GM12878 (cell line): ENCODE results near the gene CLDN24. TPM values are rescaled to one million over a fixed set of nuclear protein-coding genes. Genes with fewer than 3 reads are reported as not detected.

Experiments
- ATAC-seq: fragments of 200-7000 bp; cut with Tn5 transposase; 3 replicates; pipeline ENCODE4 v1.9.1; 2020; ENCODE audit warnings: mild to moderate bottlenecking, moderate library complexity
- BruUV-seq: library from RNA; stranded (reverse); fragments of 400-500 nt; replicated peaks from 2 replicates; lab custom pipeline; 2021; lab: Mats Ljungman, UMichigan
- CTCF ChIA-PET: fragments of 300-600 bp; sonication (Branson Sonifier 250); formaldehyde crosslinking; extraction: SDS; loops from one replicate; lab custom pipeline; 2021; ENCODE audit warnings: inconsistent platforms; lab: Yijun Ruan, JAX
- POLR2A ChIA-PET: fragments of 350-600 bp; formaldehyde crosslinking; extraction: SDS; loops from one replicate; lab custom pipeline; 2021; ENCODE audit warnings: inconsistent platforms; lab: Charles Lee
- RAD21 ChIA-PET: fragments of 300-600 bp; sonication (Branson Sonifier 250); formaldehyde crosslinking; loops from one replicate; lab custom pipeline; 2023; ENCODE audit warnings: antibody characterized with exemption; ENCODE audit not compliant: unreplicated experiment; lab: Charles Lee
- SMC1A ChIA-PET: fragments of 300-600 bp; sonication (Branson Sonifier 250); formaldehyde crosslinking; loops from one replicate; lab custom pipeline; 2023; ENCODE audit not compliant: unreplicated experiment, uncharacterized antibody; lab: Charles Lee
- DNase-seq: peaks from one replicate; pipeline ENCODE4 v3.0.0-alpha.2; 2011; ENCODE audit warnings: low read depth, low spot score
- FAIRE-seq: peaks from 3 replicates; lab custom pipeline; 2011; peaks lifted over from hg19 to GRCh38; lab: Jason Lieb, UNC
- H2AFZ ChIP-seq: 2 replicates; pipeline ENCODE4 v1.6.0; 2011; ENCODE audit warnings: low read depth, low read length, control low read depth; ENCODE audit not compliant: control insufficient read depth
- H3K27ac ChIP-seq: 2 replicates; pipeline ENCODE4 v1.5.1; 2011; ENCODE audit warnings: control low read depth; ENCODE audit not compliant: control insufficient read depth, insufficient read depth
- H3K27me3 ChIP-seq, 2 experiments: replicated peaks in 1 of 2; 2 replicates each; pipeline versions ENCODE4 v1.6.0 to v1.6.1; 2011; ENCODE audit warnings: low read length in 1 of 2; ENCODE audit not compliant: control insufficient read depth in 2 of 2, insufficient read depth in 2 of 2
- H3K36me3 ChIP-seq, 2 experiments: 2 replicates each; pipeline ENCODE4 v1.5.1; 2011; ENCODE audit warnings: low read length in 1 of 2; ENCODE audit not compliant: control insufficient read depth in 2 of 2, insufficient read depth in 2 of 2
- H3K4me1 ChIP-seq: 2 replicates; pipeline ENCODE4 v1.6.1; 2011; ENCODE audit warnings: mild to moderate bottlenecking, low read length, moderate library complexity, mixed read lengths; ENCODE audit not compliant: control insufficient read depth, insufficient read depth
- H3K4me2 ChIP-seq: 2 replicates; pipeline ENCODE4 v1.6.0; 2011; ENCODE audit warnings: control low read depth; ENCODE audit not compliant: control insufficient read depth, insufficient read depth
- H3K4me3 ChIP-seq: fragments of 200-600 bp; sonication (generic); 2 replicates; pipeline ENCODE4 v1.5.1; 2016
- H3K79me2 ChIP-seq: 2 replicates; pipeline ENCODE4 v1.6.0; 2011; ENCODE audit warnings: low read length; ENCODE audit not compliant: control insufficient read depth, insufficient read depth
- H3K9ac ChIP-seq: 2 replicates; pipeline ENCODE4 v1.8.0; 2011; ENCODE audit warnings: low read length, control low read depth, mixed read lengths; ENCODE audit not compliant: control insufficient read depth, insufficient read depth
- H3K9me3 ChIP-seq: replicated peaks from 3 replicates; pipeline ENCODE4 v1.5.1; 2011; ENCODE audit warnings: mild to moderate bottlenecking, low read length; ENCODE audit not compliant: control insufficient read depth, insufficient read depth
- H4K20me1 ChIP-seq: 2 replicates; pipeline ENCODE4 v1.6.0; 2011; ENCODE audit not compliant: control insufficient read depth, insufficient read depth
- BCL11A ChIP-seq: IDR thresholded peaks from 2 replicates; pipeline ENCODE4 v1.6.1; 2011; ENCODE audit warnings: low read depth, low read length
- BRCA1 ChIP-seq: IDR thresholded peaks from 2 replicates; pipeline ENCODE4 v1.6.1; 2011; ENCODE audit warnings: low read depth, low read length, improper control_type of control experiment
- CHD2 ChIP-seq: IDR thresholded peaks from 2 replicates; pipeline ENCODE4 v1.6.1; 2011; ENCODE audit warnings: low read depth, low read length, improper control_type of control experiment, borderline replicate concordance
- EED ChIP-seq: sonication (generic); IDR thresholded peaks from 2 replicates; pipeline ENCODE4 v1.6.1; 2016; ENCODE audit warnings: antibody characterized with exemption, low read depth
- HDGF ChIP-seq: fragments of 450-650 bp; IDR thresholded peaks from 2 replicates; pipeline ENCODE4 v1.6.1; 2016; ENCODE audit warnings: antibody characterized with exemption
- KDM1A ChIP-seq: fragments of 200-600 bp; sonication (generic); IDR thresholded peaks from 2 replicates; pipeline ENCODE4 v1.6.1; 2016; ENCODE audit warnings: borderline replicate concordance
- MYC ChIP-seq: IDR thresholded peaks from 2 replicates; pipeline ENCODE4 v1.6.1; 2011; ENCODE audit warnings: mild to moderate bottlenecking, low read length, moderate library complexity, inconsistent platforms; ENCODE audit not compliant: insufficient read depth, insufficient replicate concordance, insufficient read length, severe bottlenecking
- NFIC ChIP-seq: IDR thresholded peaks from 2 replicates; pipeline ENCODE4 v1.6.1; 2012; ENCODE audit warnings: low read depth, mild to moderate bottlenecking, inconsistent platforms, low read length, moderate library complexity
- NFYB ChIP-seq: IDR thresholded peaks from 2 replicates; pipeline ENCODE4 v1.6.1; 2011; ENCODE audit warnings: low read depth, mild to moderate bottlenecking, low read length, improper control_type of control experiment, moderate library complexity; ENCODE audit not compliant: insufficient read depth
- NR2F1 ChIP-seq: fragments of 450-650 bp; conservative IDR thresholded peaks from 2 replicates; pipeline ENCODE4 v1.6.1; 2017; ENCODE audit warnings: mild to moderate bottlenecking
- RCOR1 ChIP-seq: conservative IDR thresholded peaks from 2 replicates; pipeline ENCODE4 v1.6.1; 2012; ENCODE audit warnings: low read depth, low read length, improper control_type of control experiment
- SPI1 ChIP-seq: IDR thresholded peaks from 2 replicates; pipeline ENCODE4 v1.6.1; 2011; ENCODE audit warnings: low read depth, mild to moderate bottlenecking, low read length, moderate library complexity, borderline replicate concordance; ENCODE audit not compliant: insufficient read depth
- SRF ChIP-seq, 2 experiments: IDR thresholded peaks; 2 replicates each; pipeline ENCODE4 v1.6.1; 2011; ENCODE audit warnings: low read depth in 2 of 2, low read length in 2 of 2, mild to moderate bottlenecking in 1 of 2, moderate library complexity in 1 of 2
- TBL1XR1 ChIP-seq: IDR thresholded peaks from 2 replicates; pipeline ENCODE4 v1.6.1; 2012; ENCODE audit warnings: low read depth, low read length, improper control_type of control experiment
- ZNF592 ChIP-seq: fragments of 450-650 bp; IDR thresholded peaks from 2 replicates; pipeline ENCODE4 v1.6.1; 2017; ENCODE audit warnings: mild to moderate bottlenecking, moderate library complexity
- WGBS: methylation state at CpG from one replicate; pipeline ENCODE4 v1.1.6; 2016; ENCODE audit warnings: low lambda C conversion rate; ENCODE audit not compliant: insufficient replicate concordance, insufficient coverage; ENCODE audit errors: missing lambda C conversion rate; 5-methylcytosine and 5-hydroxymethylcytosine counted together
- in situ Hi-C: fragments of 300-500 bp; cut with MboI; formaldehyde crosslinking; loops from 9 replicates; pipeline ENCODE4 v1.14.3; 2018; ENCODE audit warnings: mixed read lengths
- intact Hi-C: fragments of 100-400 bp; cut with micrococcal nuclease; formaldehyde crosslinking; loops from one replicate; pipeline ENCODE4 v1.14.2; 2022; ENCODE audit not compliant: unreplicated experiment
- polyA plus RNA-seq, 11 experiments: library from polyadenylated mRNA; depleted of rRNA in 4 of 11; unstranded in 6 of 11; stranded (reverse) in 5 of 11; fragments of >200 nt; fragmentation: Nextera tagmentation in 4 of 11; fragmentation: Illumina TruSeq in 1 of 11; extraction: Ambion mirVana in 4 of 11; extraction: Trizol in 1 of 11; gene quantifications; 1 replicate in 1 of 11; 2 replicates in 10 of 11; pipeline versions ENCODE4 v1.2.1 to v1.2.3, GENCODE V29; 2011 to 2016; ENCODE audit warnings: inconsistent platforms in 2 of 11, missing spikeins in 2 of 11, low read depth in 1 of 11
- total RNA-seq, 4 experiments: library from RNA; depleted of rRNA in 3 of 4; stranded (reverse); fragments of >200 nt in 3 of 4; fragmentation: Illumina TruSeq in 1 of 4; extraction: Trizol in 1 of 4; gene quantifications; 2 replicates each; pipeline versions ENCODE4 v1.2.1 to v1.2.3, GENCODE V29; 2013 to 2021
- TF ChIP-seq, protein P1 (sequence below): IDR thresholded peaks from 2 replicates; pipeline ENCODE4 v1.6.1; 2012; ENCODE audit warnings: mild to moderate bottlenecking, low read depth, low read length
- TF ChIP-seq, protein P2 (sequence below): fragments of 450-650 bp; IDR thresholded peaks from 2 replicates; pipeline ENCODE4 v1.6.1; 2016; ENCODE audit warnings: mild to moderate bottlenecking

The CLDN24 gene
- total and polyA plus RNA-seq, 10 of the 15 experiments (the other 5 are each of a cell fraction or from before 2014, with no cell fraction given) = not detected

- ChIA-PET RAD21 (no interaction called here), CTCF (interaction anchor here (1.2 to 2.3 kb wide), 2 partner anchors 51 to 56 kb away, joined by 3 to 6 read pairs; no protein-coding TSS in a partner anchor), POLR2A (no interaction called here), SMC1A (interaction anchor here (1.0 to 1.3 kb wide), 2 partner anchors 12 to 57 kb away, joined by 3 read pairs; no protein-coding TSS in a partner anchor)
- in situ Hi-C loops (no loop called here), intact Hi-C loops (no loop called here)
- WGBS = 30% methylated on average over 10 of the region's 10 CpGs
- H3K27me3 ChIP-seq = no peaks in the 10 kb centered on the region; a peak in 1 of 4 replicates
- ATAC-seq (no peak; the same call in 2 of the 3 replicates), FAIRE-seq (no peak), DNase-seq (no peak)
- H3K79me2 ChIP-seq = no peaks in the 10 kb centered on the region
- no peaks in the 10 kb centered on the region for H3K36me3 ChIP-seq
- no peaks in the 10 kb centered on the region for H3K4me1 ChIP-seq
- H3K27ac ChIP-seq = no peak overlapping the region
- no peak overlapping the region for H3K4me2 ChIP-seq
- BruUV-seq = no TSS peak
- no peak overlapping the region for H3K4me3 ChIP-seq
- no peak overlapping the region for H2AFZ ChIP-seq
- H4K20me1 ChIP-seq = no peaks in the 10 kb centered on the region
- no peaks in the 10 kb centered on the region for H3K9me3 ChIP-seq
- H3K9ac ChIP-seq = no peak overlapping the region
- TF ChIP-seq HDGF (no peak), BRCA1 (no peak), NR2F1 (no peak), SRF (IDR thresholded peaks at IDR 0.05; ENCODE audit: low read depth in 2 of 2, low read length in 2 of 2) (no peak), ZNF592 (no peak), RCOR1 (no peak), NFIC (no peak), TBL1XR1 (no peak), NFYB (no peak), BCL11A (no peak), CHD2 (no peak), KDM1A (no peak), MYC (no peak), SPI1 (no peak), EED (no peak)
- TF ChIP-seq, protein P1, sequence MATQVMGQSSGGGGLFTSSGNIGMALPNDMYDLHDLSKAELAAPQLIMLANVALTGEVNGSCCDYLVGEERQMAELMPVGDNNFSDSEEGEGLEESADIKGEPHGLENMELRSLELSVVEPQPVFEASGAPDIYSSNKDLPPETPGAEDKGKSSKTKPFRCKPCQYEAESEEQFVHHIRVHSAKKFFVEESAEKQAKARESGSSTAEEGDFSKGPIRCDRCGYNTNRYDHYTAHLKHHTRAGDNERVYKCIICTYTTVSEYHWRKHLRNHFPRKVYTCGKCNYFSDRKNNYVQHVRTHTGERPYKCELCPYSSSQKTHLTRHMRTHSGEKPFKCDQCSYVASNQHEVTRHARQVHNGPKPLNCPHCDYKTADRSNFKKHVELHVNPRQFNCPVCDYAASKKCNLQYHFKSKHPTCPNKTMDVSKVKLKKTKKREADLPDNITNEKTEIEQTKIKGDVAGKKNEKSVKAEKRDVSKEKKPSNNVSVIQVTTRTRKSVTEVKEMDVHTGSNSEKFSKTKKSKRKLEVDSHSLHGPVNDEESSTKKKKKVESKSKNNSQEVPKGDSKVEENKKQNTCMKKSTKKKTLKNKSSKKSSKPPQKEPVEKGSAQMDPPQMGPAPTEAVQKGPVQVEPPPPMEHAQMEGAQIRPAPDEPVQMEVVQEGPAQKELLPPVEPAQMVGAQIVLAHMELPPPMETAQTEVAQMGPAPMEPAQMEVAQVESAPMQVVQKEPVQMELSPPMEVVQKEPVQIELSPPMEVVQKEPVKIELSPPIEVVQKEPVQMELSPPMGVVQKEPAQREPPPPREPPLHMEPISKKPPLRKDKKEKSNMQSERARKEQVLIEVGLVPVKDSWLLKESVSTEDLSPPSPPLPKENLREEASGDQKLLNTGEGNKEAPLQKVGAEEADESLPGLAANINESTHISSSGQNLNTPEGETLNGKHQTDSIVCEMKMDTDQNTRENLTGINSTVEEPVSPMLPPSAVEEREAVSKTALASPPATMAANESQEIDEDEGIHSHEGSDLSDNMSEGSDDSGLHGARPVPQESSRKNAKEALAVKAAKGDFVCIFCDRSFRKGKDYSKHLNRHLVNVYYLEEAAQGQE = no peak
- TF ChIP-seq, protein P2, sequence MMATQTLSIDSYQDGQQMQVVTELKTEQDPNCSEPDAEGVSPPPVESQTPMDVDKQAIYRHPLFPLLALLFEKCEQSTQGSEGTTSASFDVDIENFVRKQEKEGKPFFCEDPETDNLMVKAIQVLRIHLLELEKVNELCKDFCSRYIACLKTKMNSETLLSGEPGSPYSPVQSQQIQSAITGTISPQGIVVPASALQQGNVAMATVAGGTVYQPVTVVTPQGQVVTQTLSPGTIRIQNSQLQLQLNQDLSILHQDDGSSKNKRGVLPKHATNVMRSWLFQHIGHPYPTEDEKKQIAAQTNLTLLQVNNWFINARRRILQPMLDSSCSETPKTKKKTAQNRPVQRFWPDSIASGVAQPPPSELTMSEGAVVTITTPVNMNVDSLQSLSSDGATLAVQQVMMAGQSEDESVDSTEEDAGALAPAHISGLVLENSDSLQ = no peak
Measured at GRCh38 chr4:183318656-183319055, 3.6 kb downstream of the CLDN24 start.
